Osteocyte (in vitro differentiated cells): ENCODE results near the gene TIE1. TPM values are rescaled to one million over a fixed set of nuclear protein-coding genes. Genes with fewer than 3 reads are reported as not detected.

ENCODE experiments used
- DNase-seq: peaks from one replicate; pipeline ENCODE4 v3.0.0; 2021; ENCODE audit warnings: mixed read lengths; ENCODE audit not compliant: unreplicated experiment; ENCODE audit errors: extremely low spot score
- H3K27ac Mint-ChIP-seq: one replicate; pipeline ENCODE4 v1.8.0; 2021; ENCODE audit warnings: mild to moderate bottlenecking, mixed read lengths; ENCODE audit not compliant: unreplicated experiment
- H3K27me3 Mint-ChIP-seq: one replicate; pipeline ENCODE4 v1.8.0; 2021; ENCODE audit warnings: mixed read lengths; ENCODE audit not compliant: unreplicated experiment
- H3K36me3 Mint-ChIP-seq: one replicate; pipeline ENCODE4 v1.8.0; 2021; ENCODE audit warnings: mixed read lengths; ENCODE audit not compliant: unreplicated experiment
- H3K4me1 Mint-ChIP-seq: one replicate; pipeline ENCODE4 v1.8.0; 2021; ENCODE audit warnings: mixed read lengths; ENCODE audit not compliant: unreplicated experiment
- H3K4me3 Mint-ChIP-seq: one replicate; pipeline ENCODE4 v1.8.0; 2021; ENCODE audit warnings: mild to moderate bottlenecking, moderate library complexity, mixed read lengths; ENCODE audit not compliant: unreplicated experiment
- H3K9me3 Mint-ChIP-seq: one replicate; pipeline ENCODE4 v1.8.0; 2021; ENCODE audit warnings: mixed read lengths; ENCODE audit not compliant: unreplicated experiment
- total RNA-seq: library from RNA; stranded (reverse); gene quantifications from 2 replicates; pipeline ENCODE4 v1.2.1, GENCODE V29; 2021
- TF ChIP-seq, protein P1 (sequence below): fragments of 200-600 bp; sonication (generic); IDR thresholded peaks from 2 replicates; pipeline ENCODE4 v1.5.0; 2021; ENCODE audit warnings: antibody characterized with exemption, mild to moderate bottlenecking, moderate library complexity

The TIE1 gene
- total RNA-seq, 1 donor from 2014 or later = not detected

DNA sequence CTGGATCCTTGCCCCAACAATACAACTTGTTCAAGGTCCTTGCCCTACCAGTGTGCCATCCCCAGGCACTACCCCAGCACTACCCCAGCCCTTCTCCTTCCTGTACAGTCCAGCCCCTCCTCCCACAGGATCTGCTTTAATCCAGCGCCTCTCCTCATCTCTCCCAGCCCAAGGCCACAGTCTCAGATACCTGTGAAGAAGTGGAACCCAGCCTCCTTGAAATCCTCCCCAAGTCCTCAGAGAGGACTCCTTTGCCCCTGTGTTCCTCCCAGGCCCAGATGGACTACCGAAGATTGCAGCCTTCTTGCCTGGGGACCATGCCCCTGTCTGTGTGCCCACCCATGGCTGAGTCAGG lies 51.5 kb downstream of the TIE1 start:
- Mint-ChIP-seq H3K9me3 (no peaks in the 10 kb centered on the region), H3K4me1 (peaks cover 14% of the 10 kb centered on the region), H3K4me3 (no peak overlapping the region), H3K36me3 (no peaks in the 10 kb centered on the region), H3K27me3 (peaks cover 5% of the 10 kb centered on the region), H3K27ac (no peak overlapping the region)
- TF ChIP-seq, protein P1, sequence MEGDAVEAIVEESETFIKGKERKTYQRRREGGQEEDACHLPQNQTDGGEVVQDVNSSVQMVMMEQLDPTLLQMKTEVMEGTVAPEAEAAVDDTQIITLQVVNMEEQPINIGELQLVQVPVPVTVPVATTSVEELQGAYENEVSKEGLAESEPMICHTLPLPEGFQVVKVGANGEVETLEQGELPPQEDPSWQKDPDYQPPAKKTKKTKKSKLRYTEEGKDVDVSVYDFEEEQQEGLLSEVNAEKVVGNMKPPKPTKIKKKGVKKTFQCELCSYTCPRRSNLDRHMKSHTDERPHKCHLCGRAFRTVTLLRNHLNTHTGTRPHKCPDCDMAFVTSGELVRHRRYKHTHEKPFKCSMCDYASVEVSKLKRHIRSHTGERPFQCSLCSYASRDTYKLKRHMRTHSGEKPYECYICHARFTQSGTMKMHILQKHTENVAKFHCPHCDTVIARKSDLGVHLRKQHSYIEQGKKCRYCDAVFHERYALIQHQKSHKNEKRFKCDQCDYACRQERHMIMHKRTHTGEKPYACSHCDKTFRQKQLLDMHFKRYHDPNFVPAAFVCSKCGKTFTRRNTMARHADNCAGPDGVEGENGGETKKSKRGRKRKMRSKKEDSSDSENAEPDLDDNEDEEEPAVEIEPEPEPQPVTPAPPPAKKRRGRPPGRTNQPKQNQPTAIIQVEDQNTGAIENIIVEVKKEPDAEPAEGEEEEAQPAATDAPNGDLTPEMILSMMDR = no peak
- DNase-seq = no peak

DNA sequence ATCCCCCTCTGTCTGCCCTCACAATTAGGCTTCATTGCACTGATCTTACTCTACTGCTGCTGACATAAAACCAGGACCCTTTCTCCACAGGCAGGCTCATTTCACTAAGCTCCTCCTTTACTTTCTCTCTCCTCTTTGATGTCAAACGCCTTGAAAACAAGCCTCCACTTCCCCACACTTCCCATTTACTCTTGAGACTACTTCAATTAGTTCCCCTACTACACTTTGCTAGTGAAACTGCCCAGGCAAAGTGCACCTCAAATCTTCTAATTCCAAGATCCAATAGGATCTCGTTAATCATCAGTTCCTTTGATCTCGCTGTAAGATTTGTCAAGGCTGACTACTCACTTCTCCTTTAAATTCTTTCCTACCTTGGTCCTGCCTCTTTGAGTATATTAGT lies 52.1 kb downstream of the TIE1 start:
- Mint-ChIP-seq H3K4me3 (no peak overlapping the region), H3K27ac (no peak overlapping the region), H3K36me3 (no peaks in the 10 kb centered on the region), H3K4me1 (peaks cover 16% of the 10 kb centered on the region), H3K9me3 (no peaks in the 10 kb centered on the region), H3K27me3 (peaks cover 1% of the 10 kb centered on the region)
- DNase-seq = no peak
- TF ChIP-seq, protein P1 = no peak

DNA sequence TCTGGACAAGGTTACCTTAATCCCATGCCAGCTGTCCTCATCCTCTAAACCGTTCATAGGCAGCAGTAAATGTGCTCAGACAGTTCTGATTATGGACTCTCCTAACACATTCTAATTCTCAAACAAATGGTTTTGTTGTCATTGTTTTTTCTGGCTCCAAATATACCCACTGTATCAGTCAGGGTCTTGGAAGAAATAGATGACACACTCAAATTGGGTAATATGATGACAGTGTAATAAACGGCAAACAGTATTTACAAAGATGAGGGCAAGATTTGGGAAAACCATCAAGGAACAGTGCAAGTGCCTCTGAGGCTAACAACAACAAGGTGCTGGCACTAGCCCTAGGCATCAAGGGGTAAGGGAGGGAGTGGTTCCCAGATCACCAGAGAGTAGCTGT lies 53.7 kb downstream of the TIE1 start:
- DNase-seq = no peak
- H3K4me1 Mint-ChIP-seq = peaks cover 20% of the 10 kb centered on the region
- TF ChIP-seq, protein P1 = no peak
- H3K27me3 Mint-ChIP-seq = no peaks in the 10 kb centered on the region
- no peaks in the 10 kb centered on the region for H3K36me3 Mint-ChIP-seq
- no peak overlapping the region for H3K4me3 Mint-ChIP-seq
- no peaks in the 10 kb centered on the region for H3K9me3 Mint-ChIP-seq
- H3K27ac Mint-ChIP-seq = no peak overlapping the region

DNA sequence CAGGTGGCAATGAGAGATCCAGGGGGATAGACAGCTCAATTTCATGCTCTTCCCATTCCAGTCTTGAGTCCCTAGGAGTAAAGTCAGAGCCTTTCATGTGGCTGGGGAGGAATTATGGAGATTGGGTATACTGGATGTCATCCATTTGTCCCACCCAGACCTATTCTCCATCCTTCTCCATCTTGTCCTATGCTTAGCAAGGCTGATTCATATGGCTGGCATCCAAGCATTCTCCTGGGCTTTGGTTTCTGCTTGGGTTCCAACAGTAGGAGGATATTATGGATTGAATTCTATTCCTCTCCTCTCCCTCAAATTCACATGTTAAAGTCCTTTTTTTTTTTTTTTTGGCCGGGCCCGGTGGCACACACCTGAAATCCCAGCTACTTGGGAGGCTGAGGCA lies 54.2 kb downstream of the TIE1 start:
- Mint-ChIP-seq H3K4me3 (no peak overlapping the region), H3K36me3 (no peaks in the 10 kb centered on the region)
- no peak for DNase-seq

DNA sequence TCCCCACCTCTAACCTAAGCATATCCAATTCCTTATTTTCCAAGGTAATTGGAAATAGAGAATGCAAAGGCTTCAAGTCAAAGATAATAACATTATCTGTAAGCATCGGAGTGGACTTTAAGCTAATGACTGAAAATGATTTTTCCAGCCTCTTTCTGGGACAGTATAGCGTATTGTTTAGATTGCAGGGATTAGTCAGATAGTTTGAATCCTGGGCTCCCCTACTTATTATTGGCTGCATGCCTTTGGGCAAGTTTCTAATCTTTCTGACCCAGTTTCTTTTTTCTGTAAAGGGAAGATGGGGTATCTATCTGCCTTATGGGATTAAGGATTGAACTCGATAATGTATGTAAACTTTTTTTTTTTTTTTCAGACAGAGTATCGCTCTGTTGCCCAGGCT lies 56.5 kb downstream of the TIE1 start:
- H3K4me3 Mint-ChIP-seq = no peak overlapping the region
- H3K36me3 Mint-ChIP-seq = peaks cover 2% of the 10 kb centered on the region

More for the DNA sequence above, 54.2 kb downstream of the TIE1 start:
- Mint-ChIP-seq H3K27me3 (no peaks in the 10 kb centered on the region), H3K9me3 (no peaks in the 10 kb centered on the region), H3K4me1 (peaks cover 20% of the 10 kb centered on the region), H3K27ac (no peak overlapping the region)
- TF ChIP-seq, protein P1 = no peak

More for the DNA sequence above, 56.5 kb downstream of the TIE1 start:
- Mint-ChIP-seq H3K27ac (no peak overlapping the region), H3K9me3 (no peaks in the 10 kb centered on the region), H3K27me3 (no peaks in the 10 kb centered on the region), H3K4me1 (peaks cover 38% of the 10 kb centered on the region)
- DNase-seq = no peak
- TF ChIP-seq, protein P1 = no peak
